T-cell (primary cell): Measurements from ENCODE around the gene SLC5A2. TPM values are rescaled to one million over a fixed set of nuclear protein-coding genes. Genes with fewer than 3 reads are reported as not detected.

ENCODE experiments used
- ATAC-seq, 4 experiments: fragments of 200-7000 bp in 3 of 4; fragments of 150-1000 bp in 1 of 4; cut with Tn5 transposase; replicated peaks in 1 of 4; 1 replicate in 3 of 4; 2 replicates in 1 of 4; pipeline ENCODE4 v1.10.0; 2021; ENCODE audit warnings: moderate library complexity in 3 of 4, mild to moderate bottlenecking in 2 of 4, moderate number of reproducible peaks in 1 of 4
- CTCF ChIA-PET, 2 donors: fragments of 300-600 bp; sonication (Branson Sonifier 250); formaldehyde crosslinking; loops; one replicate each; lab custom pipeline; 2022; ENCODE audit warnings: antibody characterized with exemption in 2 of 2; lab: Charles Lee
- POLR2A ChIA-PET, 2 donors: fragments of 300-600 bp; sonication (Branson Sonifier 250); formaldehyde crosslinking; loops; one replicate each; lab custom pipeline; 2022; ENCODE audit warnings: antibody characterized with exemption in 2 of 2; lab: Charles Lee
- DNase-seq, 35 experiments: peaks; one replicate each; pipeline versions ENCODE4 v3.0.0 to v3.0.0-alpha.2; 2013 to 2023
- H3K27ac ChIP-seq: one replicate; pipeline ENCODE4 v1.5.1; 2013; ENCODE audit warnings: low read length
- H3K27me3 ChIP-seq, 2 experiments: replicated peaks in 1 of 2; 1 replicate in 1 of 2; 2 replicates in 1 of 2; pipeline versions ENCODE4 v1.6.1 to v1.7.0; 2013; ENCODE audit warnings: low read length in 1 of 2, mixed read lengths in 1 of 2; ENCODE audit not compliant: control insufficient read depth in 2 of 2, insufficient read depth in 2 of 2; ENCODE audit errors: extremely low read depth in 1 of 2
- H3K36me3 ChIP-seq, 2 donors: 1 replicate in 1 of 2; 2 replicates in 1 of 2; pipeline versions ENCODE4 v1.6.1 to v1.7.0; 2013; ENCODE audit warnings: low read length in 1 of 2; ENCODE audit not compliant: control insufficient read depth in 2 of 2, insufficient read depth in 1 of 2; ENCODE audit errors: extremely low read depth in 1 of 2
- H3K4me1 ChIP-seq, 2 experiments: 1 replicate in 1 of 2; 2 replicates in 1 of 2; pipeline versions ENCODE4 v1.6.1 to v1.7.0; 2013; ENCODE audit warnings: low read length in 2 of 2, mixed read lengths in 1 of 2; ENCODE audit not compliant: insufficient read depth in 2 of 2, control insufficient read depth in 1 of 2; ENCODE audit errors: extremely low read depth in 1 of 2
- H3K4me3 ChIP-seq, 2 donors: 1 replicate in 1 of 2; 2 replicates in 1 of 2; pipeline versions ENCODE4 v1.5.1 to v1.7.0; 2013; ENCODE audit warnings: mild to moderate bottlenecking in 2 of 2, low read length in 1 of 2, moderate library complexity in 1 of 2; ENCODE audit not compliant: control insufficient read depth in 1 of 2; ENCODE audit errors: extremely low read depth in 1 of 2
- H3K9me3 ChIP-seq: 2 replicates; pipeline ENCODE4 v1.7.0; 2013
- H3K27ac Mint-ChIP-seq, 2 donors: one replicate each; pipeline ENCODE4 v1.8.0; 2020 to 2021; ENCODE audit warnings: mild to moderate bottlenecking in 2 of 2, mixed read lengths in 2 of 2
- H3K27me3 Mint-ChIP-seq, 2 donors: one replicate each; pipeline ENCODE4 v1.8.0; 2021 to 2022; ENCODE audit warnings: mixed read lengths in 2 of 2
- H3K36me3 Mint-ChIP-seq: one replicate; pipeline ENCODE4 v1.8.0; 2021; ENCODE audit warnings: mixed read lengths
- H3K4me1 Mint-ChIP-seq, 3 donors: one replicate each; pipeline ENCODE4 v1.8.0; 2020 to 2022; ENCODE audit warnings: mixed read lengths in 3 of 3, mild to moderate bottlenecking in 1 of 3
- H3K4me3 Mint-ChIP-seq, 3 donors: one replicate each; pipeline ENCODE4 v1.8.0; 2020 to 2022; ENCODE audit warnings: mild to moderate bottlenecking in 3 of 3, mixed read lengths in 3 of 3, moderate library complexity in 3 of 3
- H3K9me3 Mint-ChIP-seq, 3 donors: one replicate each; pipeline ENCODE4 v1.8.0; 2020 to 2022; ENCODE audit warnings: mixed read lengths in 3 of 3
- WGBS: methylation state at CpG from one replicate; pipeline ENCODE4 v1.1.5; 2013; ENCODE audit warnings: missing lambda C conversion rate; ENCODE audit not compliant: insufficient coverage; 5-methylcytosine and 5-hydroxymethylcytosine counted together
- total RNA-seq, 35 experiments: library from RNA in 6 of 35; stranded (reverse) in 6 of 35; fragments of 120-200 nt in 1 of 35; gene quantifications; one replicate each; pipeline versions ENCODE4 v1.2.1 to v1.2.4 and lab custom pipeline; 2013 to 2026

SLC5A2 gene
- total RNA-seq, 5 donors from 2014 or later (not counting 1 experiment from before 2014, with no cell fraction given), result 2.6 to 4.2 (median 3.2) TPM

GRCh38 chr16:31529108-31529936, 46.4 kb downstream of the SLC5A2 start:
- DNase-seq (peak in 17 of 35 experiments; percentile 5 to 34 (median 15)), ATAC-seq (peak in 3 of 4 experiments; percentile 19 to 50 (median 47))
- Histone ChIP-seq H3K9me3 (no peaks in the 10 kb centered on the region), H3K36me3 (no peaks in the 10 kb centered on the region), H3K27ac (no peak overlapping the region), H3K4me3 (peak overlapping the region in 1 of 2 donors; percentile 58), H3K4me1 (peaks cover 0 to 18% of the 10 kb centered on the region in 2 experiments), H3K27me3 (peaks cover 0 to 47% of the 10 kb centered on the region in 2 experiments)
- H3K36me3 Mint-ChIP-seq, result no peaks in the 10 kb centered on the region
- H3K9me3 Mint-ChIP-seq, result no peaks in the 10 kb centered on the region
- peaks cover 27 to 28% of the 10 kb centered on the region in 2 donors for H3K27me3 Mint-ChIP-seq
- H3K27ac Mint-ChIP-seq, result no peak overlapping the region
- peaks cover 9 to 17% (median 11%) of the 10 kb centered on the region in 3 donors for H3K4me1 Mint-ChIP-seq
- CTCF ChIA-PET, result interaction anchor here in 1 of 2 donors (0.8 kb wide), 1 partner anchor 249 kb away, joined by 3 read pairs; no protein-coding TSS in a partner anchor
- 28% methylated on average over 27 of the region's 52 CpGs for WGBS
- POLR2A ChIA-PET, result no interaction called here
- peak overlapping the region; percentile 42 to 50 (median 42) for H3K4me3 Mint-ChIP-seq

- 63% methylated on average over 11 of the region's 17 CpGs for WGBS
- no peak overlapping the region for H3K27ac ChIP-seq
- H3K9me3 Mint-ChIP-seq, result no peaks in the 10 kb centered on the region
- peak overlapping the region in 1 of 2 donors; percentile 19 for H3K27ac Mint-ChIP-seq
- POLR2A ChIA-PET, result no interaction called here
- H3K4me1 ChIP-seq, result peaks cover 0 to 18% of the 10 kb centered on the region in 2 experiments
- no peaks in the 10 kb centered on the region for H3K36me3 ChIP-seq
- no peak overlapping the region for H3K4me3 ChIP-seq
- H3K9me3 ChIP-seq, result no peaks in the 10 kb centered on the region
- H3K4me3 Mint-ChIP-seq, result peak overlapping the region in 2 of 3 donors; percentile 25 to 50
- no peak for DNase-seq
- H3K4me1 Mint-ChIP-seq, result peaks cover 9 to 17% (median 11%) of the 10 kb centered on the region in 3 donors
- ATAC-seq, result no peak
- H3K36me3 Mint-ChIP-seq, result no peaks in the 10 kb centered on the region
- H3K27me3 ChIP-seq, result peaks cover 0 to 51% of the 10 kb centered on the region in 2 experiments
- CTCF ChIA-PET, result no interaction called here
- peaks cover 31 to 34% of the 10 kb centered on the region in 2 donors for H3K27me3 Mint-ChIP-seq
Measured at GRCh38 chr16:31529937-31530312, 47.0 kb downstream of the SLC5A2 start.

GRCh38 chr16:31530405-31530804, 47.5 kb downstream of the SLC5A2 start:
- no peak overlapping the region for H3K4me3 Mint-ChIP-seq
- Histone ChIP-seq H3K4me3 (no peak overlapping the region), H3K9me3 (no peaks in the 10 kb centered on the region), H3K27me3 (peaks cover 0 to 55% of the 10 kb centered on the region in 2 experiments), H3K4me1 (peaks cover 0 to 18% of the 10 kb centered on the region in 2 experiments), H3K27ac (no peak overlapping the region), H3K36me3 (no peaks in the 10 kb centered on the region)
- H3K27me3 Mint-ChIP-seq, result peaks cover 31 to 37% of the 10 kb centered on the region in 2 donors
- ATAC-seq, result no peak
- H3K36me3 Mint-ChIP-seq, result no peaks in the 10 kb centered on the region
- CTCF ChIA-PET, result no interaction called here
- H3K4me1 Mint-ChIP-seq, result peaks cover 9 to 17% (median 11%) of the 10 kb centered on the region in 3 donors
- no peak for DNase-seq
- no peak overlapping the region for H3K27ac Mint-ChIP-seq
- no peaks in the 10 kb centered on the region for H3K9me3 Mint-ChIP-seq
- WGBS, result no CpG with 5 or more reads among the region's 5 CpGs
- POLR2A ChIA-PET, result no interaction called here

- H3K27me3 Mint-ChIP-seq, result peaks cover 37 to 43% of the 10 kb centered on the region in 2 donors
Measured at GRCh38 chr16:31531096-31531495, 48.2 kb downstream of the SLC5A2 start.

GRCh38 chr16:31532120-31532519, 49.2 kb downstream of the SLC5A2 start:
- ATAC-seq, result no peak

More at GRCh38 chr16:31531096-31531495, 48.2 kb downstream of the SLC5A2 start:
- no peaks in the 10 kb centered on the region for H3K36me3 Mint-ChIP-seq
- peaks cover 0 to 18% of the 10 kb centered on the region in 2 experiments for H3K4me1 ChIP-seq
- H3K27me3 ChIP-seq, result peaks cover 0 to 56% of the 10 kb centered on the region in 2 experiments
- DNase-seq, result no peak
- H3K27ac Mint-ChIP-seq, result no peak overlapping the region
- H3K4me3 ChIP-seq, result no peak overlapping the region
- ChIA-PET CTCF (no interaction called here), POLR2A (no interaction called here)
- H3K36me3 ChIP-seq, result no peaks in the 10 kb centered on the region
- no peak overlapping the region for H3K27ac ChIP-seq
- 83% methylated on average over 1 of the region's 1 CpG for WGBS
- no peaks in the 10 kb centered on the region for H3K9me3 ChIP-seq
- H3K9me3 Mint-ChIP-seq, result no peaks in the 10 kb centered on the region
- no peak overlapping the region for H3K4me3 Mint-ChIP-seq
- H3K4me1 Mint-ChIP-seq, result peaks cover 9 to 20% (median 15%) of the 10 kb centered on the region in 3 donors
- no peak for ATAC-seq

GRCh38 chr16:31532896-31533295, 50.0 kb downstream of the SLC5A2 start:
- Mint-ChIP-seq H3K9me3 (no peaks in the 10 kb centered on the region), H3K36me3 (no peaks in the 10 kb centered on the region), H3K27ac (no peak overlapping the region), H3K27me3 (peaks cover 36 to 47% of the 10 kb centered on the region in 2 donors), H3K4me1 (peaks cover 9 to 20% (median 18%) of the 10 kb centered on the region in 3 donors), H3K4me3 (no peak overlapping the region)
- ATAC-seq (no peak), DNase-seq (no peak)
- Histone ChIP-seq H3K36me3 (no peaks in the 10 kb centered on the region), H3K4me3 (no peak overlapping the region), H3K27ac (no peak overlapping the region), H3K9me3 (no peaks in the 10 kb centered on the region), H3K4me1 (peaks cover 0 to 20% of the 10 kb centered on the region in 2 experiments), H3K27me3 (peaks cover 0 to 73% of the 10 kb centered on the region in 2 experiments)
- ChIA-PET CTCF (no interaction called here), POLR2A (no interaction called here)
- 100% methylated on average over 2 of the region's 4 CpGs for WGBS

More at GRCh38 chr16:31532120-31532519, 49.2 kb downstream of the SLC5A2 start:
- no peaks in the 10 kb centered on the region for H3K36me3 Mint-ChIP-seq
- POLR2A ChIA-PET, result no interaction called here
- H3K36me3 ChIP-seq, result no peaks in the 10 kb centered on the region
- H3K9me3 ChIP-seq, result no peaks in the 10 kb centered on the region
- CTCF ChIA-PET, result no interaction called here
- peaks cover 0 to 67% of the 10 kb centered on the region in 2 experiments for H3K27me3 ChIP-seq
- no peak for DNase-seq
- H3K4me1 Mint-ChIP-seq, result peaks cover 9 to 20% (median 15%) of the 10 kb centered on the region in 3 donors
- H3K4me1 ChIP-seq, result peaks cover 0 to 18% of the 10 kb centered on the region in 2 experiments
- no peak overlapping the region for H3K27ac Mint-ChIP-seq
- H3K27ac ChIP-seq, result no peak overlapping the region
- H3K27me3 Mint-ChIP-seq, result peaks cover 37 to 48% of the 10 kb centered on the region in 2 donors
- no peak overlapping the region for H3K4me3 Mint-ChIP-seq
- H3K9me3 Mint-ChIP-seq, result no peaks in the 10 kb centered on the region
- no peak overlapping the region for H3K4me3 ChIP-seq
- 29% methylated on average over 1 of the region's 2 CpGs for WGBS
